GM12878 (cell line): ENCODE measurements around the gene BSX. TPM values are rescaled to one million over a fixed set of nuclear protein-coding genes. Genes with fewer than 3 reads are reported as not detected.

Experiments used
- ATAC-seq: fragments of 200-7000 bp; cut with Tn5 transposase; 3 replicates; pipeline ENCODE4 v1.9.1; 2020; ENCODE audit warnings: mild to moderate bottlenecking, moderate library complexity
- BruUV-seq: library from RNA; stranded (reverse); fragments of 400-500 nt; replicated peaks from 2 replicates; lab custom pipeline; 2021; lab: Mats Ljungman, UMichigan
- CTCF ChIA-PET: fragments of 300-600 bp; sonication (Branson Sonifier 250); formaldehyde crosslinking; extraction: SDS; loops from one replicate; lab custom pipeline; 2021; ENCODE audit warnings: inconsistent platforms; lab: Yijun Ruan, JAX
- POLR2A ChIA-PET: fragments of 350-600 bp; formaldehyde crosslinking; extraction: SDS; loops from one replicate; lab custom pipeline; 2021; ENCODE audit warnings: inconsistent platforms; lab: Charles Lee
- RAD21 ChIA-PET: fragments of 300-600 bp; sonication (Branson Sonifier 250); formaldehyde crosslinking; loops from one replicate; lab custom pipeline; 2023; ENCODE audit warnings: antibody characterized with exemption; ENCODE audit not compliant: unreplicated experiment; lab: Charles Lee
- SMC1A ChIA-PET: fragments of 300-600 bp; sonication (Branson Sonifier 250); formaldehyde crosslinking; loops from one replicate; lab custom pipeline; 2023; ENCODE audit not compliant: unreplicated experiment, uncharacterized antibody; lab: Charles Lee
- DNase-seq: peaks from one replicate; pipeline ENCODE4 v3.0.0-alpha.2; 2011; ENCODE audit warnings: low read depth, low spot score
- FAIRE-seq: peaks from 3 replicates; lab custom pipeline; 2011; peaks lifted over from hg19 to GRCh38; lab: Jason Lieb, UNC
- H2AFZ ChIP-seq: 2 replicates; pipeline ENCODE4 v1.6.0; 2011; ENCODE audit warnings: low read depth, low read length, control low read depth; ENCODE audit not compliant: control insufficient read depth
- H3K27ac ChIP-seq: 2 replicates; pipeline ENCODE4 v1.5.1; 2011; ENCODE audit warnings: control low read depth; ENCODE audit not compliant: control insufficient read depth, insufficient read depth
- H3K27me3 ChIP-seq, 2 experiments: replicated peaks in 1 of 2; 2 replicates each; pipeline versions ENCODE4 v1.6.0 to v1.6.1; 2011; ENCODE audit warnings: low read length in 1 of 2; ENCODE audit not compliant: control insufficient read depth in 2 of 2, insufficient read depth in 2 of 2
- H3K36me3 ChIP-seq, 2 experiments: 2 replicates each; pipeline ENCODE4 v1.5.1; 2011; ENCODE audit warnings: low read length in 1 of 2; ENCODE audit not compliant: control insufficient read depth in 2 of 2, insufficient read depth in 2 of 2
- H3K4me1 ChIP-seq: 2 replicates; pipeline ENCODE4 v1.6.1; 2011; ENCODE audit warnings: mild to moderate bottlenecking, low read length, moderate library complexity, mixed read lengths; ENCODE audit not compliant: control insufficient read depth, insufficient read depth
- H3K4me2 ChIP-seq: 2 replicates; pipeline ENCODE4 v1.6.0; 2011; ENCODE audit warnings: control low read depth; ENCODE audit not compliant: control insufficient read depth, insufficient read depth
- H3K4me3 ChIP-seq: fragments of 200-600 bp; sonication (generic); 2 replicates; pipeline ENCODE4 v1.5.1; 2016
- H3K79me2 ChIP-seq: 2 replicates; pipeline ENCODE4 v1.6.0; 2011; ENCODE audit warnings: low read length; ENCODE audit not compliant: control insufficient read depth, insufficient read depth
- H3K9ac ChIP-seq: 2 replicates; pipeline ENCODE4 v1.8.0; 2011; ENCODE audit warnings: low read length, control low read depth, mixed read lengths; ENCODE audit not compliant: control insufficient read depth, insufficient read depth
- H3K9me3 ChIP-seq: replicated peaks from 3 replicates; pipeline ENCODE4 v1.5.1; 2011; ENCODE audit warnings: mild to moderate bottlenecking, low read length; ENCODE audit not compliant: control insufficient read depth, insufficient read depth
- H4K20me1 ChIP-seq: 2 replicates; pipeline ENCODE4 v1.6.0; 2011; ENCODE audit not compliant: control insufficient read depth, insufficient read depth
- KAT2A ChIP-seq: conservative IDR thresholded peaks from 2 replicates; pipeline ENCODE4 v1.6.1; 2011; ENCODE audit warnings: low read depth, low read length; ENCODE audit not compliant: control insufficient read depth
- NFIC ChIP-seq: IDR thresholded peaks from 2 replicates; pipeline ENCODE4 v1.6.1; 2012; ENCODE audit warnings: low read depth, mild to moderate bottlenecking, inconsistent platforms, low read length, moderate library complexity
- POLR2AphosphoS5 ChIP-seq: IDR thresholded peaks from 2 replicates; pipeline ENCODE4 v1.6.1; 2011; ENCODE audit warnings: mild to moderate bottlenecking, low read length, inconsistent platforms
- SMAD1 ChIP-seq: fragments of 450-650 bp; IDR thresholded peaks from 2 replicates; pipeline ENCODE4 v1.6.1; 2018; ENCODE audit warnings: mild to moderate bottlenecking, low read depth; ENCODE audit not compliant: partially characterized antibody
- SMAD5 ChIP-seq: IDR thresholded peaks from 2 replicates; pipeline ENCODE4 v1.6.1; 2016; ENCODE audit warnings: antibody characterized with exemption, low read depth
- ZNF384 ChIP-seq: IDR thresholded peaks from 2 replicates; pipeline ENCODE4 v1.6.1; 2012; ENCODE audit warnings: low read depth, mild to moderate bottlenecking, low read length, improper control_type of control experiment, borderline replicate concordance
- WGBS: methylation state at CpG from one replicate; pipeline ENCODE4 v1.1.6; 2016; ENCODE audit warnings: low lambda C conversion rate; ENCODE audit not compliant: insufficient replicate concordance, insufficient coverage; ENCODE audit errors: missing lambda C conversion rate; 5-methylcytosine and 5-hydroxymethylcytosine counted together
- in situ Hi-C: fragments of 300-500 bp; cut with MboI; formaldehyde crosslinking; loops from 9 replicates; pipeline ENCODE4 v1.14.3; 2018; ENCODE audit warnings: mixed read lengths
- intact Hi-C: fragments of 100-400 bp; cut with micrococcal nuclease; formaldehyde crosslinking; loops from one replicate; pipeline ENCODE4 v1.14.2; 2022; ENCODE audit not compliant: unreplicated experiment
- polyA plus RNA-seq, 11 experiments: library from polyadenylated mRNA; depleted of rRNA in 4 of 11; unstranded in 6 of 11; stranded (reverse) in 5 of 11; fragments of >200 nt; fragmentation: Nextera tagmentation in 4 of 11; fragmentation: Illumina TruSeq in 1 of 11; extraction: Ambion mirVana in 4 of 11; extraction: Trizol in 1 of 11; gene quantifications; 1 replicate in 1 of 11; 2 replicates in 10 of 11; pipeline versions ENCODE4 v1.2.1 to v1.2.3, GENCODE V29; 2011 to 2016; ENCODE audit warnings: inconsistent platforms in 2 of 11, missing spikeins in 2 of 11, low read depth in 1 of 11
- total RNA-seq, 4 experiments: library from RNA; depleted of rRNA in 3 of 4; stranded (reverse); fragments of >200 nt in 3 of 4; fragmentation: Illumina TruSeq in 1 of 4; extraction: Trizol in 1 of 4; gene quantifications; 2 replicates each; pipeline versions ENCODE4 v1.2.1 to v1.2.3, GENCODE V29; 2013 to 2021
- TF ChIP-seq, protein P1 (sequence below): fragments of 450-650 bp; formaldehyde crosslinking; IDR thresholded peaks from 2 replicates; pipeline ENCODE4 v1.4.0; 2020; ENCODE audit warnings: mild to moderate bottlenecking, moderate library complexity
- TF ChIP-seq, protein P2 (sequence below): IDR thresholded peaks from 2 replicates; pipeline ENCODE4 v1.6.1; 2012; ENCODE audit warnings: low read depth, low read length, improper control_type of control experiment
- TF ChIP-seq, protein P3 (sequence below), 3 experiments: IDR thresholded peaks in 2 of 3; conservative IDR thresholded peaks in 1 of 3; 2 replicates each; pipeline ENCODE4 v1.5.1; 2011; ENCODE audit warnings: low read depth in 3 of 3, low read length in 3 of 3, mild to moderate bottlenecking in 3 of 3, control low read depth in 2 of 3, moderate library complexity in 2 of 3, inconsistent platforms in 1 of 3, mixed read lengths in 1 of 3; ENCODE audit not compliant: control insufficient read depth in 2 of 3, insufficient read depth in 1 of 3; ENCODE audit errors: extremely low read depth in 1 of 3

The BSX gene
- total and polyA plus RNA-seq, 10 of the 15 experiments (the other 5 are each of a cell fraction or from before 2014, with no cell fraction given) = not detected

DNA sequence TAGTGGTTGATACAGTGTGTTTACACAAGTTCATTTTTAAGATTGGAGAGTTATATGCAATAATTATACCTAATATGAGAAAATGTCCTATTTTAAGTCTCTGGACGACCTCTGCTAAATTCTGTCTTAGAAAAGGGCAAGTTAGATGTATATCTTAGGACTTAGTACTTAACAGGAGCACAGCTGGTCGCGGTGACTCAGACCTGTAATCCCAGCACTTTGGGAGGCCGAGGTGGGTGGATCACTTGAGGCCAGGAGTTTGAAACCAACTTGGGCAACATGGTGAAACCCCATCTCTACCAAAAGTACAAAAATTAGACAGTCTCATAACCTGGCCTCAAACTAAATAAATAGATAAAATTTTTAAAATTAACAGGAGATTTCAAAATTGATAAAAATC is 27.2 kb downstream of the BSX start:
- H3K4me3 ChIP-seq = no peak overlapping the region
- no peak overlapping the region for H3K27ac ChIP-seq
- peaks cover 2% of the 10 kb centered on the region; the same call in 1 of the 2 replicates for H3K4me1 ChIP-seq
- CTCF ChIA-PET = no interaction called here
- WGBS = 64% methylated on average over 4 of the region's 4 CpGs
- no peaks in the 10 kb centered on the region for H3K27me3 ChIP-seq
- H3K9ac ChIP-seq = no peak overlapping the region
- no TSS peak for BruUV-seq
- FAIRE-seq (no peak), DNase-seq (no peak), ATAC-seq (no peak)
- H3K9me3 ChIP-seq = no peaks in the 10 kb centered on the region; the same call in 2 of the 3 replicates
- no peak overlapping the region for H2AFZ ChIP-seq
- POLR2A ChIA-PET = interaction anchor here (0.5 kb wide), 1 partner anchor 97 kb away, joined by 6 read pairs; no protein-coding TSS in a partner anchor
- intact Hi-C loops (no loop called here), in situ Hi-C loops (no loop called here)
- no peaks in the 10 kb centered on the region for H4K20me1 ChIP-seq
- SMC1A ChIA-PET = no interaction called here
- H3K4me2 ChIP-seq = no peak overlapping the region
- no peak for TF ChIP-seq POLR2AphosphoS5
- TF ChIP-seq ZNF384 = no peak
- TF ChIP-seq SMAD5 = no peak
- TF ChIP-seq NFIC = no peak
- RAD21 ChIA-PET = no interaction called here
- H3K36me3 ChIP-seq = no peaks in the 10 kb centered on the region
- H3K79me2 ChIP-seq = no peaks in the 10 kb centered on the region

DNA sequence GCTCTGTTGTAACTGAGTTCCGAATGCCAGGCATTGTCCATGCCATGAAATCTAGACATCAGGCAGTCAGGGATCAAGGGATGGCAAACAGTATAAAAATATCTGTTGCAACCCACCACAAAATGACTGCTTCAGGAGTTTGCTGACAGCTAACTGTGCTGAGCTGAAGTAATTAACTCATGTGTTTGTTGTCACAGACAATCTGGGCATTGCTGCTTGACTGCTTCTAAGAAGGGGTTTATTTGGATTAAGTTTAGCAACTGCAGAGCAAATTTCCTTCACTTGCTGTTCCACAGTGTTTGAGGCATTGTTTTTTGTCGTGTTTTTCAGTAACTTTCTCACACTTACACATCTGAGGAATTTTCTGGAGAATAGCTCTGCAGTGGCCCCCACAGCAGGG is 30.4 kb downstream of the BSX start:
- Histone ChIP-seq H3K9ac (no peak overlapping the region), H2AFZ (no peak overlapping the region), H3K27me3 (no peaks in the 10 kb centered on the region), H3K27ac (no peak overlapping the region), H4K20me1 (no peaks in the 10 kb centered on the region), H3K4me1 (peaks cover 3% of the 10 kb centered on the region), H3K36me3 (no peaks in the 10 kb centered on the region; a peak in 1 of 4 replicates), H3K4me3 (no peak overlapping the region), H3K9me3 (no peaks in the 10 kb centered on the region; the same call in 2 of the 3 replicates), H3K79me2 (no peaks in the 10 kb centered on the region), H3K4me2 (no peak overlapping the region)
- ATAC-seq = no peak
- no peak for DNase-seq
- BruUV-seq = no TSS peak
- SMC1A ChIA-PET = interaction anchor here (0.6 to 1.8 kb wide), 5 partner anchors 10 to 87 kb away, joined by 3 to 4 read pairs (median 4); no protein-coding TSS in a partner anchor
- WGBS = 38% methylated on average over 2 of the region's 2 CpGs
- in situ Hi-C loops = no loop called here
- POLR2A ChIA-PET = no interaction called here
- CTCF ChIA-PET = interaction anchor here (0.6 to 2.3 kb wide), 4 partner anchors 70 to 87 kb away, joined by 3 to 8 read pairs (median 3); no protein-coding TSS in a partner anchor
- no peak for FAIRE-seq
- RAD21 ChIA-PET = interaction anchor here (0.7 kb wide), 1 partner anchor 39 kb away, joined by 3 read pairs; no protein-coding TSS in a partner anchor
- intact Hi-C loops = no loop called here
- TF ChIP-seq, protein P1, sequence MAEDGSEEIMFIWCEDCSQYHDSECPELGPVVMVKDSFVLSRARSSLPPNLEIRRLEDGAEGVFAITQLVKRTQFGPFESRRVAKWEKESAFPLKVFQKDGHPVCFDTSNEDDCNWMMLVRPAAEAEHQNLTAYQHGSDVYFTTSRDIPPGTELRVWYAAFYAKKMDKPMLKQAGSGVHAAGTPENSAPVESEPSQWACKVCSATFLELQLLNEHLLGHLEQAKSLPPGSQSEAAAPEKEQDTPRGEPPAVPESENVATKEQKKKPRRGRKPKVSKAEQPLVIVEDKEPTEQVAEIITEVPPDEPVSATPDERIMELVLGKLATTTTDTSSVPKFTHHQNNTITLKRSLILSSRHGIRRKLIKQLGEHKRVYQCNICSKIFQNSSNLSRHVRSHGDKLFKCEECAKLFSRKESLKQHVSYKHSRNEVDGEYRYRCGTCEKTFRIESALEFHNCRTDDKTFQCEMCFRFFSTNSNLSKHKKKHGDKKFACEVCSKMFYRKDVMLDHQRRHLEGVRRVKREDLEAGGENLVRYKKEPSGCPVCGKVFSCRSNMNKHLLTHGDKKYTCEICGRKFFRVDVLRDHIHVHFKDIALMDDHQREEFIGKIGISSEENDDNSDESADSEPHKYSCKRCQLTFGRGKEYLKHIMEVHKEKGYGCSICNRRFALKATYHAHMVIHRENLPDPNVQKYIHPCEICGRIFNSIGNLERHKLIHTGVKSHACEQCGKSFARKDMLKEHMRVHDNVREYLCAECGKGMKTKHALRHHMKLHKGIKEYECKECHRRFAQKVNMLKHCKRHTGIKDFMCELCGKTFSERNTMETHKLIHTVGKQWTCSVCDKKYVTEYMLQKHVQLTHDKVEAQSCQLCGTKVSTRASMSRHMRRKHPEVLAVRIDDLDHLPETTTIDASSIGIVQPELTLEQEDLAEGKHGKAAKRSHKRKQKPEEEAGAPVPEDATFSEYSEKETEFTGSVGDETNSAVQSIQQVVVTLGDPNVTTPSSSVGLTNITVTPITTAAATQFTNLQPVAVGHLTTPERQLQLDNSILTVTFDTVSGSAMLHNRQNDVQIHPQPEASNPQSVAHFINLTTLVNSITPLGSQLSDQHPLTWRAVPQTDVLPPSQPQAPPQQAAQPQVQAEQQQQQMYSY (CRISPR knock-in tag) = no peak
- TF ChIP-seq, protein P2, sequence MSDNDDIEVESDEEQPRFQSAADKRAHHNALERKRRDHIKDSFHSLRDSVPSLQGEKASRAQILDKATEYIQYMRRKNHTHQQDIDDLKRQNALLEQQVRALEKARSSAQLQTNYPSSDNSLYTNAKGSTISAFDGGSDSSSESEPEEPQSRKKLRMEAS = no peak
- TF ChIP-seq POLR2AphosphoS5 (no peak), KAT2A (no peak), SMAD1 (no peak)
- TF ChIP-seq, protein P3, sequence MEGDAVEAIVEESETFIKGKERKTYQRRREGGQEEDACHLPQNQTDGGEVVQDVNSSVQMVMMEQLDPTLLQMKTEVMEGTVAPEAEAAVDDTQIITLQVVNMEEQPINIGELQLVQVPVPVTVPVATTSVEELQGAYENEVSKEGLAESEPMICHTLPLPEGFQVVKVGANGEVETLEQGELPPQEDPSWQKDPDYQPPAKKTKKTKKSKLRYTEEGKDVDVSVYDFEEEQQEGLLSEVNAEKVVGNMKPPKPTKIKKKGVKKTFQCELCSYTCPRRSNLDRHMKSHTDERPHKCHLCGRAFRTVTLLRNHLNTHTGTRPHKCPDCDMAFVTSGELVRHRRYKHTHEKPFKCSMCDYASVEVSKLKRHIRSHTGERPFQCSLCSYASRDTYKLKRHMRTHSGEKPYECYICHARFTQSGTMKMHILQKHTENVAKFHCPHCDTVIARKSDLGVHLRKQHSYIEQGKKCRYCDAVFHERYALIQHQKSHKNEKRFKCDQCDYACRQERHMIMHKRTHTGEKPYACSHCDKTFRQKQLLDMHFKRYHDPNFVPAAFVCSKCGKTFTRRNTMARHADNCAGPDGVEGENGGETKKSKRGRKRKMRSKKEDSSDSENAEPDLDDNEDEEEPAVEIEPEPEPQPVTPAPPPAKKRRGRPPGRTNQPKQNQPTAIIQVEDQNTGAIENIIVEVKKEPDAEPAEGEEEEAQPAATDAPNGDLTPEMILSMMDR (IDR thresholded peaks at IDR 0.05 in 2 of 3, conservative IDR thresholded peaks at IDR 0.05 in 1 of 3; ENCODE audit: control insufficient read depth in 2 of 3, extremely low read depth in 1 of 3, insufficient read depth in 1 of 3, low read depth in 3 of 3, low read length in 3 of 3) = no peak
